GM12891 (cell line): Measurements from ENCODE around the gene MISP.

Experiments
- PAX5 ChIP-seq: IDR thresholded peaks from 2 replicates; pipeline ENCODE4 v1.6.1; 2011; ENCODE audit warnings: low read length, moderate library complexity, mild to moderate bottlenecking; ENCODE audit not compliant: insufficient read depth, severe bottlenecking
- POLR2A ChIP-seq: IDR thresholded peaks from 2 replicates; pipeline ENCODE4 v1.6.1; 2011; ENCODE audit warnings: low read depth, low read length, control low read depth
- POLR2AphosphoS5 ChIP-seq: IDR thresholded peaks from 2 replicates; pipeline ENCODE4 v1.6.1; 2011; ENCODE audit warnings: low read depth, low read length, control low read depth
- POU2F2 ChIP-seq: IDR thresholded peaks from 2 replicates; pipeline ENCODE4 v1.6.1; 2011; ENCODE audit warnings: low read depth, mild to moderate bottlenecking, control low read depth, low read length, moderate library complexity
- SPI1 ChIP-seq: IDR thresholded peaks from 2 replicates; pipeline ENCODE4 v1.6.1; 2011; ENCODE audit warnings: low read depth, low read length, control low read depth
- TAF1 ChIP-seq: IDR thresholded peaks from 2 replicates; pipeline ENCODE4 v1.6.1; 2011; ENCODE audit warnings: low read depth, low read length, control low read depth

DNA sequence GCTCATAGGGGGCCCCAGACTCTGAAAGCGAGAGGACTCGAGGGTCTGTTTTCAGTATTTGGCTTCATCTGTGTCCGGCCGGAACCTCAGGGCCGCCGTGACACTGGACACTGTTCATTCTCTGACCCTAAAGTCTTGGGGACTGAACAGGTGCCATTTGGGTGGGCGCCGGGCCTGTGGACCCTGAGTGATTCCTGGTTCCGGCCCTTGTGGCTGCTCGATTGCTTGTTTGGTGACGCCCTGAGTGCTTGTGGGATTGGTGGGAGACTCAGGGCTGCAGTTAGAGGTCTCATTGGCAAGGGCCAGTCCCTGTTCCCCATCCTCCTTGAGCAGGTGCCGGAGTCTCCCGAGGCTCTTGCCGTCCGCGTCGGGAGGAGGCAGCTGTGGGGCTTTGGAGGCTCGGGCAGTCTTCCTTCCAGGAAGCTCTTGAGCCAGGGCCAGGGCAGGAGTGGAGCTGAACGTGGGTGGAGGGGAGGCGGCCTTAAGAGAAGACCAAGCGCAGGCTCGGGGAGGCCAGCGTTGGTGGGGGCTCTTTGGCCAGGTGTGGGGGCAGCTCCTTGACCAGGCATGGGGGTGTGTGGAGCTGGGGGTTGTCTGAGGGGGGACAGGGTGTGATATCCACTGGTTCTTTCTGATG lies 51.1 kb downstream of the MISP start:
- no peak for TF ChIP-seq SPI1
- no peak for TF ChIP-seq POLR2AphosphoS5
- TF ChIP-seq POLR2A: no peak
- no peak for TF ChIP-seq TAF1
- TF ChIP-seq POU2F2: no peak
- no peak for TF ChIP-seq PAX5
